Measurements from ENCODE around the gene NFIX. TPM values are rescaled to one million over a fixed set of nuclear protein-coding genes. Genes with fewer than 3 reads are reported as not detected.

NFIX gene
- total and polyA plus RNA-seq, 9 of the 15 experiments (the other 6 are each of a cell fraction or from before 2014, with no cell fraction given): 0.28 to 26.8 (median 5.4) TPM

DNA sequence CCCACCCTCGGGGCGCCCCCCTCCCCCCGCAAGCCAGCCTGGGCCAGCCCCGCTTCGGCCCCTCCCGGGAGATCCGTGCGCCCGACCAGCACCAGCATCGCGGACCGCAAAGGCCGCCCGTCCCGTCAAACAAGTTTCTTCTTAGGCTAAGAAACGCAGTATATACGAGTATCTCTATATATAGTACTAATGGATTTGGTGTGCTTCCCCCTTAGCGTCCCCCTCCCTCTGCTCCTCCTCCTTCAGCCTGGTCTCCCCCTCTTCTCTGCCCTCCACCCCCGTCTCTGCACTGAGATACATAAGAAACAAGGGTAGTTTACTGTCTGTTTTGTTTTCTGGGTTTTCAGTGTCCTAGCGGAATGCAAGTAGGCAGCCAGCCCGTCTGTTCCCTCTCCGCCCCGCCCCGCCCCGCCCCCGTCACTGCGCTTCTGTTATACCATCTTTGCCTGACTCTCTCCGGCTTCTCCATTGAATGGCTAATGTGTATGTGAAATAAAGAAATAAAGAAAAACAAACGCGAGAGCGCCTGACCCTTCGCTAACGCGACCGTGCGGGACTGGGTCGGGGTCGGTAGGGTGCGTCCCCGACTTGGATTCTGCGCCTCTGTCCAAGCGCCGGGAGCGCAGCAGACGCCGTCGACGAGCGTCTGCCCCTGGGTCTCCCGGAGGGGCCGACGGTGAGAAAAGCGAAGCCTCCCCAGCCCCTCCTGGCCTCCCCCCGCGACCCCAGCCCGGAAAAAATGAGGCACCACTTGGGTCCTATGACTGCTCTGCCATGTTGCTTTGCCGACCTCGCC is 103.2 kb downstream of the NFIX start (continued):
- TF ChIP-seq, protein P1, sequence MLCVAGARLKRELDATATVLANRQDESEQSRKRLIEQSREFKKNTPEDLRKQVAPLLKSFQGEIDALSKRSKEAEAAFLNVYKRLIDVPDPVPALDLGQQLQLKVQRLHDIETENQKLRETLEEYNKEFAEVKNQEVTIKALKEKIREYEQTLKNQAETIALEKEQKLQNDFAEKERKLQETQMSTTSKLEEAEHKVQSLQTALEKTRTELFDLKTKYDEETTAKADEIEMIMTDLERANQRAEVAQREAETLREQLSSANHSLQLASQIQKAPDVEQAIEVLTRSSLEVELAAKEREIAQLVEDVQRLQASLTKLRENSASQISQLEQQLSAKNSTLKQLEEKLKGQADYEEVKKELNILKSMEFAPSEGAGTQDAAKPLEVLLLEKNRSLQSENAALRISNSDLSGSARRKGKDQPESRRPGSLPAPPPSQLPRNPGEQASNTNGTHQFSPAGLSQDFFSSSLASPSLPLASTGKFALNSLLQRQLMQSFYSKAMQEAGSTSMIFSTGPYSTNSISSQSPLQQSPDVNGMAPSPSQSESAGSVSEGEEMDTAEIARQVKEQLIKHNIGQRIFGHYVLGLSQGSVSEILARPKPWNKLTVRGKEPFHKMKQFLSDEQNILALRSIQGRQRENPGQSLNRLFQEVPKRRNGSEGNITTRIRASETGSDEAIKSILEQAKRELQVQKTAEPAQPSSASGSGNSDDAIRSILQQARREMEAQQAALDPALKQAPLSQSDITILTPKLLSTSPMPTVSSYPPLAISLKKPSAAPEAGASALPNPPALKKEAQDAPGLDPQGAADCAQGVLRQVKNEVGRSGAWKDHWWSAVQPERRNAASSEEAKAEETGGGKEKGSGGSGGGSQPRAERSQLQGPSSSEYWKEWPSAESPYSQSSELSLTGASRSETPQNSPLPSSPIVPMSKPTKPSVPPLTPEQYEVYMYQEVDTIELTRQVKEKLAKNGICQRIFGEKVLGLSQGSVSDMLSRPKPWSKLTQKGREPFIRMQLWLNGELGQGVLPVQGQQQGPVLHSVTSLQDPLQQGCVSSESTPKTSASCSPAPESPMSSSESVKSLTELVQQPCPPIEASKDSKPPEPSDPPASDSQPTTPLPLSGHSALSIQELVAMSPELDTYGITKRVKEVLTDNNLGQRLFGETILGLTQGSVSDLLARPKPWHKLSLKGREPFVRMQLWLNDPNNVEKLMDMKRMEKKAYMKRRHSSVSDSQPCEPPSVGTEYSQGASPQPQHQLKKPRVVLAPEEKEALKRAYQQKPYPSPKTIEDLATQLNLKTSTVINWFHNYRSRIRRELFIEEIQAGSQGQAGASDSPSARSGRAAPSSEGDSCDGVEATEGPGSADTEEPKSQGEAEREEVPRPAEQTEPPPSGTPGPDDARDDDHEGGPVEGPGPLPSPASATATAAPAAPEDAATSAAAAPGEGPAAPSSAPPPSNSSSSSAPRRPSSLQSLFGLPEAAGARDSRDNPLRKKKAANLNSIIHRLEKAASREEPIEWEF (CRISPR knock-in tag; IDR thresholded peaks at IDR 0.05): no peak
- TF ChIP-seq HDAC2 (IDR thresholded peaks at IDR 0.05) (no peak), ZBTB7A (IDR thresholded peaks at IDR 0.05; ENCODE audit: borderline replicate concordance, control insufficient read depth, low read depth, low read length) (no peak), POLR2B (IDR thresholded peaks at IDR 0.05; ENCODE audit: low read depth, partially characterized antibody) (peak; percentile 70), ZKSCAN8 (CRISPR knock-in tag; IDR thresholded peaks at IDR 0.05) (no peak), ZNF232 (CRISPR knock-in tag; IDR thresholded peaks at IDR 0.05) (no peak), HCFC1 (IDR thresholded peaks at IDR 0.05; ENCODE audit: low read depth, low read length) (no peak), NFIC (IDR thresholded peaks at IDR 0.05) (peak; percentile 75)
- TF ChIP-seq, protein P2, sequence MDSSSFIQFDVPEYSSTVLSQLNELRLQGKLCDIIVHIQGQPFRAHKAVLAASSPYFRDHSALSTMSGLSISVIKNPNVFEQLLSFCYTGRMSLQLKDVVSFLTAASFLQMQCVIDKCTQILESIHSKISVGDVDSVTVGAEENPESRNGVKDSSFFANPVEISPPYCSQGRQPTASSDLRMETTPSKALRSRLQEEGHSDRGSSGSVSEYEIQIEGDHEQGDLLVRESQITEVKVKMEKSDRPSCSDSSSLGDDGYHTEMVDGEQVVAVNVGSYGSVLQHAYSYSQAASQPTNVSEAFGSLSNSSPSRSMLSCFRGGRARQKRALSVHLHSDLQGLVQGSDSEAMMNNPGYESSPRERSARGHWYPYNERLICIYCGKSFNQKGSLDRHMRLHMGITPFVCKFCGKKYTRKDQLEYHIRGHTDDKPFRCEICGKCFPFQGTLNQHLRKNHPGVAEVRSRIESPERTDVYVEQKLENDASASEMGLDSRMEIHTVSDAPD (CRISPR knock-in tag; IDR thresholded peaks at IDR 0.05): no peak
- TF ChIP-seq, protein P3, sequence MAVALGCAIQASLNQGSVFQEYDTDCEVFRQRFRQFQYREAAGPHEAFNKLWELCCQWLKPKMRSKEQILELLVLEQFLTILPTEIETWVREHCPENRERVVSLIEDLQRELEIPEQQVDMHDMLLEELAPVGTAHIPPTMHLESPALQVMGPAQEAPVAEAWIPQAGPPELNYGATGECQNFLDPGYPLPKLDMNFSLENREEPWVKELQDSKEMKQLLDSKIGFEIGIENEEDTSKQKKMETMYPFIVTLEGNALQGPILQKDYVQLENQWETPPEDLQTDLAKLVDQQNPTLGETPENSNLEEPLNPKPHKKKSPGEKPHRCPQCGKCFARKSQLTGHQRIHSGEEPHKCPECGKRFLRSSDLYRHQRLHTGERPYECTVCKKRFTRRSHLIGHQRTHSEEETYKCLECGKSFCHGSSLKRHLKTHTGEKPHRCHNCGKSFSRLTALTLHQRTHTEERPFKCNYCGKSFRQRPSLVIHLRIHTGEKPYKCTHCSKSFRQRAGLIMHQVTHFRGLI (CRISPR knock-in tag; IDR thresholded peaks at IDR 0.05): no peak
- TF ChIP-seq, protein P4, sequence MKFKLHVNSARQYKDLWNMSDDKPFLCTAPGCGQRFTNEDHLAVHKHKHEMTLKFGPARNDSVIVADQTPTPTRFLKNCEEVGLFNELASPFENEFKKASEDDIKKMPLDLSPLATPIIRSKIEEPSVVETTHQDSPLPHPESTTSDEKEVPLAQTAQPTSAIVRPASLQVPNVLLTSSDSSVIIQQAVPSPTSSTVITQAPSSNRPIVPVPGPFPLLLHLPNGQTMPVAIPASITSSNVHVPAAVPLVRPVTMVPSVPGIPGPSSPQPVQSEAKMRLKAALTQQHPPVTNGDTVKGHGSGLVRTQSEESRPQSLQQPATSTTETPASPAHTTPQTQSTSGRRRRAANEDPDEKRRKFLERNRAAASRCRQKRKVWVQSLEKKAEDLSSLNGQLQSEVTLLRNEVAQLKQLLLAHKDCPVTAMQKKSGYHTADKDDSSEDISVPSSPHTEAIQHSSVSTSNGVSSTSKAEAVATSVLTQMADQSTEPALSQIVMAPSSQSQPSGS (CRISPR knock-in tag; IDR thresholded peaks at IDR 0.05): no peak
